ENCODE measurements around the gene ROCK2. TPM values are rescaled to one million over a fixed set of nuclear protein-coding genes. Genes with fewer than 3 reads are reported as not detected.

ROCK2 gene
- total and polyA plus RNA-seq, 8 donors = 49.4 to 61.5 (median 58.8) TPM

DNA sequence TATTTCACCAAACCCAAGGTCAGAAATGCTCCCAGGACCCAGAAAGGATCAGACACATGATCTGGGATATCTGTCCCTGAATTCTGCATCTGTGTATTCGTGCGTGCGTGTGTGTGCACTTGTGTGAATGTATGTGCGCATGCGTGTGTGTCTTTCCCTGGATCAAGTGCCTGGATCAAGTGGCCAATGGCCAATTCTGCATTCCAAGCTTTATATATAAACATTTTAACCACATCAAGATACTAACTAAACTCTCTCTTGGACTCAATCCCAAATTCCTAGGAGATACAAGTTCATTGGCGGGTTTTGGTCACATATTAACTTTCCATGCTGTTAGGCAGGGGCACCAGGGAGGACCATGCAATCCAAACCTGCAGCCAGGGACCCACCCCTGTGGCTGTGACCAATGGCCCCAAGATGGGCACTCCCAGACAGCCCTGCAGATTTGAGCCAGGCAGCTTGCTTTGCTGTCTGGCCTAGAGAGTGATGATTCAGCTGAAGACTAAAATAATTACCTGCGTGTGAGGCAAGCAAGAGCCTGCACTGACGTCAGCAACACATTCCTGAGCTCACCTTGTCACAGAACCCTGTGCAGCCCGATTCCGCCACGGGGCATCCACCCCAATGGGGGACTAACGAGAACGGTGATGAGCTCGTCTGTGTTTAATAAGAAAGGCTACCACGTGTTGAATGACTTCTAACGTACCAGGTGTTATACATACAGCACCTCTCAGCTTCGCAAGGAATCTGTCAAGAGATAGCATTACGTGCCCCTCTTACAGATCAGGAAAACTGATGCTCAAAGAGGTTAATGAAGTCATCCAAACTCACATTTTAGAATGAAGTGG, 45.3 kb upstream of the ROCK2 start:
- peak; percentile 79 for ATAC-seq
- Histone ChIP-seq H3K36me3 (no peaks in the 10 kb centered on the region), H3K9me3 (no peaks in the 10 kb centered on the region), H3K27me3 (no peaks in the 10 kb centered on the region), H3K27ac (peak overlapping the region; percentile 23 to 70), H3K4me1 (peaks cover 16 to 22% of the 10 kb centered on the region in 2 donors), H3K4me3 (no peak overlapping the region)
- peak in 3 of 4 donors; percentile 74 to 91 (median 83) for DNase-seq
- TF ChIP-seq, protein P1, sequence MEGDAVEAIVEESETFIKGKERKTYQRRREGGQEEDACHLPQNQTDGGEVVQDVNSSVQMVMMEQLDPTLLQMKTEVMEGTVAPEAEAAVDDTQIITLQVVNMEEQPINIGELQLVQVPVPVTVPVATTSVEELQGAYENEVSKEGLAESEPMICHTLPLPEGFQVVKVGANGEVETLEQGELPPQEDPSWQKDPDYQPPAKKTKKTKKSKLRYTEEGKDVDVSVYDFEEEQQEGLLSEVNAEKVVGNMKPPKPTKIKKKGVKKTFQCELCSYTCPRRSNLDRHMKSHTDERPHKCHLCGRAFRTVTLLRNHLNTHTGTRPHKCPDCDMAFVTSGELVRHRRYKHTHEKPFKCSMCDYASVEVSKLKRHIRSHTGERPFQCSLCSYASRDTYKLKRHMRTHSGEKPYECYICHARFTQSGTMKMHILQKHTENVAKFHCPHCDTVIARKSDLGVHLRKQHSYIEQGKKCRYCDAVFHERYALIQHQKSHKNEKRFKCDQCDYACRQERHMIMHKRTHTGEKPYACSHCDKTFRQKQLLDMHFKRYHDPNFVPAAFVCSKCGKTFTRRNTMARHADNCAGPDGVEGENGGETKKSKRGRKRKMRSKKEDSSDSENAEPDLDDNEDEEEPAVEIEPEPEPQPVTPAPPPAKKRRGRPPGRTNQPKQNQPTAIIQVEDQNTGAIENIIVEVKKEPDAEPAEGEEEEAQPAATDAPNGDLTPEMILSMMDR (IDR thresholded peaks at IDR 0.05) = no peak
- intact Hi-C loops (cut with DNase I) = no loop called here

DNA sequence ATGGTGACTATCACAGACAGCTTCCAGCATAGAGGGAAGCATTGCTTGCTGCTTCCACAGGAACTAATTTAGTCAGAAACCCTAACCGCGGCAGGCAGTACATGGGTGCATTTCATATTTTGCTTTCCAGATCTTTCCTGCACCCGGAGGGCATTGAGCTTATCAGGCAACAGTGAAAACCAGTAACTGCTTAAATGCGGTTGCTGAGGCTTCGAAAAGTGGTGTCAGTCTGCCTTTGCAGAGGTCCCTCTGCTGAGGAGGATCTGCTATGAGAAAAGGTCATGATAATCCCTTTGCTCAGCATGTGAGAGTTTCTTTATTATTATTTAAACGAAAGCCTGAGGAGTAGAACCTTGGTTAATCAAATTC, 44.6 kb upstream of the ROCK2 start:
- no peaks in the 10 kb centered on the region for H3K9me3 ChIP-seq
- intact Hi-C loops (cut with DNase I) = no loop called here
- H3K27ac ChIP-seq = peak overlapping the region; percentile 23 to 70

DNA sequence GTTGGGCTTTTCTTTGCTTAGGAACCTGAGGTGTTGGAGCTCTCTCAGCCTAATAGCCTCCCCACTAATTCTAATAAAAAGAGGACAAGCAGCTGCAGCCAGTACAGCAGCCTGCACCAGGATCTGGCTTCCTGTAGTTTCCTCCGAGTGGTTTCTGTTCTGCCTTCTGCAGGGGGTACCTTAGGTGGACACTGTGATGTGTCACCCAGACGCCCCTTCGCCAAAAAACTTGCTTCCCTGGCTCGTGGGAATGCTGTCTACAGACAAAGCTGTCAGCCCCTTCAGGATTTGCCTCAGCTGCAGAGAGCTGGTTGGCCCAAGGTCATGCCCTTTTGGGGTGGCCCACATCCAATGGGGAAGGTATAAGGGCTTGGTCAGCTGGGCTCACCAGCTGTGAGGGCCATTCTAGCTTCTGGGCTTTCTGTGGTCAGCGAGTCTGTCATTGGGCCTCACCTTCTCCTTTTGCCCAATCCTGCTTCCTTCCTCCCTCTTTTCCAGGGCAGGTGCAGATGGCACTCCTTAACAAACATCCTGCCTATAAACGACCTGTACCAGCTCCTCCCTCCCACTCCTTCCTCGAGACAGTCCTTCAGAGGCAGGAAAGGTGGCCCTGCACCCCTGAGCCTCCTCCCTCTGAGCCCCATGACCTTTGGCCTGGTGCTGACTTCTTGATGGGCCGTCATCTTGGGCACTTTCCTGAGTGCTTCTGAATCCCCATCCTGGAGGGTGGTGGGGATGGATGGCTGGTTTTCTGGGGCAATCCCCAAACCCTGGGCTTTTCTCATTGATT, 44.0 kb upstream of the ROCK2 start:
- peak; percentile 8 for ATAC-seq
- TF ChIP-seq, protein P1 (IDR thresholded peaks at IDR 0.05) = no peak
- H3K27ac ChIP-seq = peak overlapping the region in 1 of 2 donors; percentile 70

More for the DNA sequence above, 44.6 kb upstream of the ROCK2 start:
- Histone ChIP-seq H3K4me3 (no peak overlapping the region), H3K4me1 (peaks cover 16 to 22% of the 10 kb centered on the region in 2 donors), H3K27me3 (no peaks in the 10 kb centered on the region), H3K36me3 (no peaks in the 10 kb centered on the region)
- DNase-seq (no peak), ATAC-seq (no peak)
- TF ChIP-seq, protein P1 (IDR thresholded peaks at IDR 0.05) = no peak

DNA sequence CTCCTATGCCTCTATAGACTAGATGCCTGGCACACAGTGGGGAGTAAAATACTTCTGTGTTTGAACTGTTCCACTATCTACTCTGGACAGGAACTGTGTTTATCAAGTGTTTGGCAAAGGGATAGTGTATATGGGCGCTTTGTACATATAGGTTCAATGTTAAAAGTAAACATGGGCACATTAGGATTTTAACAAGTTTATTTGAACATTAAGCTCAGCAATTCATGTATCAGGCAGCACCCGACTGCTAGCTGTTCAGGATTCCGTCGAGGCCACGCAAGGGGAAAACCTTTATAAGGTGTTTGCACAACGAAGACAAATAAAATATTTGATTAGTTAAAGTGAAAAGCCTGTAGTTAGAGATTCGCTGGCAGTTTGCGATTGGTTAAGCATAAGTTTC, 43.4 kb upstream of the ROCK2 start:
- peaks cover 16 to 22% of the 10 kb centered on the region in 2 donors for H3K4me1 ChIP-seq
- intact Hi-C loops (cut with DNase I) = no loop called here
- TF ChIP-seq, protein P1 (IDR thresholded peaks at IDR 0.05) = no peak
- H3K4me3 ChIP-seq = no peak overlapping the region
- H3K27me3 ChIP-seq = no peaks in the 10 kb centered on the region
- ATAC-seq = peak; percentile 45
- no peaks in the 10 kb centered on the region for H3K9me3 ChIP-seq
- no peaks in the 10 kb centered on the region for H3K36me3 ChIP-seq
- peak in 1 of 4 donors; percentile 73 for DNase-seq
- H3K27ac ChIP-seq = peak overlapping the region; percentile 23 to 70

More for the DNA sequence above, 44.0 kb upstream of the ROCK2 start:
- Histone ChIP-seq H3K4me1 (peaks cover 16 to 22% of the 10 kb centered on the region in 2 donors), H3K4me3 (no peak overlapping the region), H3K36me3 (no peaks in the 10 kb centered on the region), H3K27me3 (no peaks in the 10 kb centered on the region), H3K9me3 (no peaks in the 10 kb centered on the region)
- no peak for DNase-seq
- intact Hi-C loops (cut with DNase I) = no loop called here

DNA sequence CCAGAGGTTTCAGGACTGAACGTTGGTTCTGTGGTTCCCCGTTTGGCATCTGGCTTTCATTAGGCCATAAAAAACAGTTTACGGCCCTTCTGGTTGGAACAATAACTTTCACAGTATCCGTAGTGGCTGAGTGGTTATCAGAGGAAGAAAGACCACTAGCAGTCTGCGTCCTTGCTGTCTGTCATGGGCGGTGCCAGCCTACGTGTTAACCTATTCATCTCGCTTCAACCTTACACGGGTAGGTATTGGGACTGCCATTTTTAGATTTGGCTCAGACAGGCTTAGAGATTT, 42.6 kb upstream of the ROCK2 start:
- intact Hi-C loops (cut with DNase I) = no loop called here
- no peaks in the 10 kb centered on the region for H3K27me3 ChIP-seq
- H3K4me1 ChIP-seq = peaks cover 16 to 22% of the 10 kb centered on the region in 2 donors
- ATAC-seq (no peak), DNase-seq (no peak)
- TF ChIP-seq, protein P1 (IDR thresholded peaks at IDR 0.05) = no peak
- no peak overlapping the region for H3K4me3 ChIP-seq
- no peaks in the 10 kb centered on the region for H3K36me3 ChIP-seq
- no peak overlapping the region for H3K27ac ChIP-seq
- no peaks in the 10 kb centered on the region for H3K9me3 ChIP-seq

Measured in left lung (tissue), 10 donors.